ENCODE measurements around the gene IFNA21.

DNA sequence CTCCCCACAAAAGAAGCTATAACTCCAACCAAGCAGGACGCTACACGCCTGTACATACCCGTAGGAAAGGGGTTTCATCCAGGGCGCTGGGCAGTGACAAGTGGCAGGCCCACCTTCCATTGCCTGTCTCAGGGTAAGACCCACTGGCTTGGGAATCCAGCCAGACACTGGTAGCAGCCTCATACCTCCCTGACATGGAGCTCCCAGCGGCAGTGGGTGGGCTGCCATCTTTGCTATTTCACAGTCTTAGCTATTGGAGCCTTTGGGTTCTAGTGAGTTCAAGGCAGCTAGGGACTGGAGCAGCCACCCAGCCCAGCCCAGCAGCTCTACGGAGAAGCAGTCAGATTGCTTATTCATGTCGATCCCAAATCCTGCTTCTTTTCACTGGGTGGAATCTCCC is 43.9 kb upstream of the IFNA21 start:
- TF ChIP-seq EZH2 (IDR thresholded peaks at IDR 0.05; ENCODE audit: borderline replicate concordance, insufficient read depth, low read depth, low read length, poor library complexity, severe bottlenecking), result no peak
- TF ChIP-seq, protein P1, sequence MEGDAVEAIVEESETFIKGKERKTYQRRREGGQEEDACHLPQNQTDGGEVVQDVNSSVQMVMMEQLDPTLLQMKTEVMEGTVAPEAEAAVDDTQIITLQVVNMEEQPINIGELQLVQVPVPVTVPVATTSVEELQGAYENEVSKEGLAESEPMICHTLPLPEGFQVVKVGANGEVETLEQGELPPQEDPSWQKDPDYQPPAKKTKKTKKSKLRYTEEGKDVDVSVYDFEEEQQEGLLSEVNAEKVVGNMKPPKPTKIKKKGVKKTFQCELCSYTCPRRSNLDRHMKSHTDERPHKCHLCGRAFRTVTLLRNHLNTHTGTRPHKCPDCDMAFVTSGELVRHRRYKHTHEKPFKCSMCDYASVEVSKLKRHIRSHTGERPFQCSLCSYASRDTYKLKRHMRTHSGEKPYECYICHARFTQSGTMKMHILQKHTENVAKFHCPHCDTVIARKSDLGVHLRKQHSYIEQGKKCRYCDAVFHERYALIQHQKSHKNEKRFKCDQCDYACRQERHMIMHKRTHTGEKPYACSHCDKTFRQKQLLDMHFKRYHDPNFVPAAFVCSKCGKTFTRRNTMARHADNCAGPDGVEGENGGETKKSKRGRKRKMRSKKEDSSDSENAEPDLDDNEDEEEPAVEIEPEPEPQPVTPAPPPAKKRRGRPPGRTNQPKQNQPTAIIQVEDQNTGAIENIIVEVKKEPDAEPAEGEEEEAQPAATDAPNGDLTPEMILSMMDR (IDR thresholded peaks at IDR 0.05), result no peak
